Testis (tissue), 2 donors: ENCODE measurements around the gene GNA14.

ENCODE experiments used
- POLR2A ChIP-seq: fragments of 450-650 bp; IDR thresholded peaks from one replicate; pipeline ENCODE4 v1.6.1; 2017; ENCODE audit warnings: antibody characterized with exemption, mild to moderate bottlenecking, moderate library complexity
- TF ChIP-seq, protein P1 (sequence below), 3 experiments: fragments of 450-650 bp in 2 of 3; fragments of 200-600 bp in 1 of 3; sonication (generic) in 1 of 3; IDR thresholded peaks; one replicate each; pipeline ENCODE4 v1.5.1; 2016 to 2019; ENCODE audit warnings: antibody characterized with exemption in 3 of 3, mild to moderate bottlenecking in 2 of 3, moderate library complexity in 1 of 3

DNA sequence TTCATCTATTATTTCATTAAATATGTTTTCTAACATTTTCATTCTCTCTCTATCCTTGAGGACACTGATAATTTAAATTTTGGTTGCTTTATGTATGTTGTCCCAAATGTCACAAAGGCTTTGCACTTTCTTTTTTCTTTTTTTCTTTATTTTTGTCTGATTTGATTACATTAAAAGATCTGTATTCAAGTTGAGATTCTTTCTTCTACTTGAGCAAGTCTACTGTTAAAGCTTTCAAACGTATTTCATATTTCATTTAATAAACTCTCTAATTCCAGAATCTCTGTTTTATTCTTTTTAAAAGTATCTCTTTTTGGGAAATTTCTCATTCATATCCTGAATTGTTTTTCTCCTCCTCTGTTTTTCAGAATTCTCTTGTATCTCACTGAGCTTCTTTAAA is 106.5 kb downstream of the GNA14 start:
- TF ChIP-seq, protein P1, sequence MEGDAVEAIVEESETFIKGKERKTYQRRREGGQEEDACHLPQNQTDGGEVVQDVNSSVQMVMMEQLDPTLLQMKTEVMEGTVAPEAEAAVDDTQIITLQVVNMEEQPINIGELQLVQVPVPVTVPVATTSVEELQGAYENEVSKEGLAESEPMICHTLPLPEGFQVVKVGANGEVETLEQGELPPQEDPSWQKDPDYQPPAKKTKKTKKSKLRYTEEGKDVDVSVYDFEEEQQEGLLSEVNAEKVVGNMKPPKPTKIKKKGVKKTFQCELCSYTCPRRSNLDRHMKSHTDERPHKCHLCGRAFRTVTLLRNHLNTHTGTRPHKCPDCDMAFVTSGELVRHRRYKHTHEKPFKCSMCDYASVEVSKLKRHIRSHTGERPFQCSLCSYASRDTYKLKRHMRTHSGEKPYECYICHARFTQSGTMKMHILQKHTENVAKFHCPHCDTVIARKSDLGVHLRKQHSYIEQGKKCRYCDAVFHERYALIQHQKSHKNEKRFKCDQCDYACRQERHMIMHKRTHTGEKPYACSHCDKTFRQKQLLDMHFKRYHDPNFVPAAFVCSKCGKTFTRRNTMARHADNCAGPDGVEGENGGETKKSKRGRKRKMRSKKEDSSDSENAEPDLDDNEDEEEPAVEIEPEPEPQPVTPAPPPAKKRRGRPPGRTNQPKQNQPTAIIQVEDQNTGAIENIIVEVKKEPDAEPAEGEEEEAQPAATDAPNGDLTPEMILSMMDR (IDR thresholded peaks at IDR 0.05): no peak
- TF ChIP-seq POLR2A: no peak
